ENCODE measurements around the gene MAPK11.
A peak's percentile ranks its signal among the peaks of the same experiment; 100 is the strongest.

MAPK11 gene

GRCh38 chr22:50258361-50259292, 11.6 kb downstream of the MAPK11 start:
- no peaks in the 10 kb centered on the region for H3K4me1 ChIP-seq (ENCODE audit: control insufficient read depth, low read depth, low read length)
- no peaks in the 10 kb centered on the region for H3K79me1 ChIP-seq (ENCODE audit: low read length)
- H3K36me3 ChIP-seq (ENCODE audit: control insufficient read depth, insufficient read depth, low read length) = no peaks in the 10 kb centered on the region
- no peak overlapping the region for H3K4me2 ChIP-seq (ENCODE audit: low read length)
- H3K4me3 ChIP-seq (ENCODE audit: low read length) = no peak overlapping the region
- DNase-seq = no peak
- WGBS (ENCODE audit: extremely low coverage, insufficient coverage, low lambda C conversion rate) = no CpG with 5 or more reads among the region's 24 CpGs
- no peak overlapping the region for H3K23ac ChIP-seq (ENCODE audit: low read length)
- no peak overlapping the region for H2AK5ac ChIP-seq (ENCODE audit: low read length)
- H3K56ac ChIP-seq (ENCODE audit: low read length) = no peak overlapping the region
- no peak overlapping the region for H2BK15ac ChIP-seq (replicated peaks; ENCODE audit: low read depth)
- no peak overlapping the region for H3K27ac ChIP-seq (ENCODE audit: low read depth, low read length)
- no peak overlapping the region for H3K18ac ChIP-seq (ENCODE audit: low read length)
- H4K5ac ChIP-seq (ENCODE audit: low read length) = no peak overlapping the region
- no peak overlapping the region for H2BK5ac ChIP-seq (ENCODE audit: low read length)
- no peak overlapping the region for H3K9ac ChIP-seq (ENCODE audit: low read length)
- no peaks in the 10 kb centered on the region for H3K79me2 ChIP-seq (ENCODE audit: control insufficient read depth, insufficient read depth, low read length)
- H2BK120ac ChIP-seq (ENCODE audit: low read depth, low read length) = no peak overlapping the region
- no peak overlapping the region for H4K8ac ChIP-seq (ENCODE audit: low read depth, low read length)
- H3K27me3 ChIP-seq (ENCODE audit: insufficient read depth, low read length, poor library complexity) = no peaks in the 10 kb centered on the region
- no peak overlapping the region for H3K4ac ChIP-seq (ENCODE audit: low read depth, low read length)

- Histone ChIP-seq H2BK5ac (ENCODE audit: low read length) (no peak overlapping the region), H3K36me3 (ENCODE audit: control insufficient read depth, insufficient read depth, low read length) (no peaks in the 10 kb centered on the region), H2AK5ac (ENCODE audit: low read length) (no peak overlapping the region), H3K9ac (ENCODE audit: low read length) (no peak overlapping the region), H3K79me2 (ENCODE audit: control insufficient read depth, insufficient read depth, low read length) (no peaks in the 10 kb centered on the region), H3K27ac (ENCODE audit: low read depth, low read length) (no peak overlapping the region), H3K79me1 (ENCODE audit: low read length) (no peaks in the 10 kb centered on the region), H3K4me3 (ENCODE audit: low read length) (no peak overlapping the region), H3K4me1 (ENCODE audit: control insufficient read depth, low read depth, low read length) (no peaks in the 10 kb centered on the region), H3K4ac (ENCODE audit: low read depth, low read length) (no peak overlapping the region), H3K56ac (ENCODE audit: low read length) (no peak overlapping the region), H2BK120ac (ENCODE audit: low read depth, low read length) (no peak overlapping the region), H4K5ac (ENCODE audit: low read length) (no peak overlapping the region), H2BK15ac (replicated peaks; ENCODE audit: low read depth) (no peak overlapping the region), H3K27me3 (ENCODE audit: insufficient read depth, low read length, poor library complexity) (no peaks in the 10 kb centered on the region), H3K4me2 (ENCODE audit: low read length) (no peak overlapping the region), H4K8ac (ENCODE audit: low read depth, low read length) (no peak overlapping the region), H3K18ac (ENCODE audit: low read length) (no peak overlapping the region), H3K23ac (ENCODE audit: low read length) (no peak overlapping the region)
- WGBS (ENCODE audit: extremely low coverage, insufficient coverage, low lambda C conversion rate) = no CpG with 5 or more reads among the region's 31 CpGs
- DNase-seq = peak; percentile 67
Measured at GRCh38 chr22:50257451-50258360, 12.5 kb downstream of the MAPK11 start.

GRCh38 chr22:50257041-50257440, 13.1 kb downstream of the MAPK11 start:
- Histone ChIP-seq H3K4me2 (ENCODE audit: low read length) (no peak overlapping the region), H2BK5ac (ENCODE audit: low read length) (no peak overlapping the region), H2AK5ac (ENCODE audit: low read length) (no peak overlapping the region), H3K18ac (ENCODE audit: low read length) (no peak overlapping the region), H3K56ac (ENCODE audit: low read length) (no peak overlapping the region), H4K8ac (ENCODE audit: low read depth, low read length) (no peak overlapping the region), H3K4ac (ENCODE audit: low read depth, low read length) (no peak overlapping the region), H3K4me1 (ENCODE audit: control insufficient read depth, low read depth, low read length) (no peaks in the 10 kb centered on the region), H2BK120ac (ENCODE audit: low read depth, low read length) (no peak overlapping the region), H3K23ac (ENCODE audit: low read length) (no peak overlapping the region), H3K36me3 (ENCODE audit: control insufficient read depth, insufficient read depth, low read length) (no peaks in the 10 kb centered on the region), H3K79me1 (ENCODE audit: low read length) (no peaks in the 10 kb centered on the region), H3K79me2 (ENCODE audit: control insufficient read depth, insufficient read depth, low read length) (no peaks in the 10 kb centered on the region), H3K27me3 (ENCODE audit: insufficient read depth, low read length, poor library complexity) (no peaks in the 10 kb centered on the region), H3K4me3 (ENCODE audit: low read length) (no peak overlapping the region), H2BK15ac (replicated peaks; ENCODE audit: low read depth) (no peak overlapping the region), H3K9ac (ENCODE audit: low read length) (no peak overlapping the region), H4K5ac (ENCODE audit: low read length) (no peak overlapping the region), H3K27ac (ENCODE audit: low read depth, low read length) (no peak overlapping the region)
- no peak for DNase-seq
- no CpG with 5 or more reads among the region's 16 CpGs for WGBS (ENCODE audit: extremely low coverage, insufficient coverage, low lambda C conversion rate)

- no peak overlapping the region for H3K4me2 ChIP-seq (ENCODE audit: low read length)
Measured at GRCh38 chr22:50256258-50256862, 13.8 kb downstream of the MAPK11 start.

GRCh38 chr22:50255607-50256006, 14.6 kb downstream of the MAPK11 start:
- no peak overlapping the region for H3K4me3 ChIP-seq (ENCODE audit: low read length)
- H3K79me1 ChIP-seq (ENCODE audit: low read length) = no peaks in the 10 kb centered on the region
- H2BK15ac ChIP-seq (replicated peaks; ENCODE audit: low read depth) = no peak overlapping the region
- H3K27ac ChIP-seq (ENCODE audit: low read depth, low read length) = no peak overlapping the region
- no peak overlapping the region for H3K23ac ChIP-seq (ENCODE audit: low read length)
- H3K4ac ChIP-seq (ENCODE audit: low read depth, low read length) = no peak overlapping the region
- H4K5ac ChIP-seq (ENCODE audit: low read length) = no peak overlapping the region
- no peak overlapping the region for H3K9ac ChIP-seq (ENCODE audit: low read length)
- no peak for DNase-seq
- no peak overlapping the region for H2BK120ac ChIP-seq (ENCODE audit: low read depth, low read length)
- H3K18ac ChIP-seq (ENCODE audit: low read length) = no peak overlapping the region
- H3K4me1 ChIP-seq (ENCODE audit: control insufficient read depth, low read depth, low read length) = no peaks in the 10 kb centered on the region
- H3K36me3 ChIP-seq (ENCODE audit: control insufficient read depth, insufficient read depth, low read length) = no peaks in the 10 kb centered on the region
- no peaks in the 10 kb centered on the region for H3K79me2 ChIP-seq (ENCODE audit: control insufficient read depth, insufficient read depth, low read length)
- H3K56ac ChIP-seq (ENCODE audit: low read length) = no peak overlapping the region
- WGBS (ENCODE audit: extremely low coverage, insufficient coverage, low lambda C conversion rate) = no CpG with 5 or more reads among the region's 17 CpGs
- no peak overlapping the region for H4K8ac ChIP-seq (ENCODE audit: low read depth, low read length)
- H2BK5ac ChIP-seq (ENCODE audit: low read length) = no peak overlapping the region
- H3K4me2 ChIP-seq (ENCODE audit: low read length) = no peak overlapping the region
- no peaks in the 10 kb centered on the region for H3K27me3 ChIP-seq (ENCODE audit: insufficient read depth, low read length, poor library complexity)
- no peak overlapping the region for H2AK5ac ChIP-seq (ENCODE audit: low read length)

More at GRCh38 chr22:50256258-50256862, 13.8 kb downstream of the MAPK11 start:
- Histone ChIP-seq H3K18ac (ENCODE audit: low read length) (no peak overlapping the region), H4K5ac (ENCODE audit: low read length) (no peak overlapping the region), H3K79me2 (ENCODE audit: control insufficient read depth, insufficient read depth, low read length) (no peaks in the 10 kb centered on the region), H3K56ac (ENCODE audit: low read length) (no peak overlapping the region), H3K27ac (ENCODE audit: low read depth, low read length) (no peak overlapping the region), H3K4ac (ENCODE audit: low read depth, low read length) (no peak overlapping the region), H3K79me1 (ENCODE audit: low read length) (no peaks in the 10 kb centered on the region), H2BK5ac (ENCODE audit: low read length) (no peak overlapping the region), H2BK15ac (replicated peaks; ENCODE audit: low read depth) (no peak overlapping the region), H3K9ac (ENCODE audit: low read length) (no peak overlapping the region), H2AK5ac (ENCODE audit: low read length) (no peak overlapping the region), H4K8ac (ENCODE audit: low read depth, low read length) (no peak overlapping the region), H3K4me3 (ENCODE audit: low read length) (no peak overlapping the region), H3K4me1 (ENCODE audit: control insufficient read depth, low read depth, low read length) (no peaks in the 10 kb centered on the region), H3K23ac (ENCODE audit: low read length) (no peak overlapping the region), H3K36me3 (ENCODE audit: control insufficient read depth, insufficient read depth, low read length) (no peaks in the 10 kb centered on the region), H2BK120ac (ENCODE audit: low read depth, low read length) (no peak overlapping the region), H3K27me3 (ENCODE audit: insufficient read depth, low read length, poor library complexity) (no peaks in the 10 kb centered on the region)
- WGBS (ENCODE audit: extremely low coverage, insufficient coverage, low lambda C conversion rate) = no CpG with 5 or more reads among the region's 12 CpGs
- no peak for DNase-seq
